Inflammatory macrophage treated with lipopolysaccharide for 4 hours (primary cell): ENCODE measurements around the gene PTPN22.
"Not testable (repeated sequence)": the region's sequence is repeated elsewhere in the genome, so short reads cannot be mapped to it uniquely, and the experiment has no call there.

Source experiments
- DNase-seq: peaks from one replicate; pipeline ENCODE4 v3.0.0-alpha.2; 2020

Gene PTPN22

GRCh38 chr1:113886417-113887401 lies 15.2 kb upstream of the PTPN22 start:
- no peak for DNase-seq

- DNase-seq, result no peak
These were observed 10.1 kb upstream of the PTPN22 start for GRCh38 chr1:113881661-113882060.

- no peak for DNase-seq
These were observed 8.2 kb upstream of the PTPN22 start for GRCh38 chr1:113879739-113880038.

GRCh38 chr1:113876176-113876575 lies 4.7 kb upstream of the PTPN22 start:
- DNase-seq, result no peak

GRCh38 chr1:113875714-113876113 lies 4.2 kb upstream of the PTPN22 start:
- DNase-seq, result no peak

- DNase-seq, result peak; percentile 61
These were observed 2.7 kb upstream of the PTPN22 start for GRCh38 chr1:113874012-113874879.

GRCh38 chr1:113872219-113872935 lies 865 bp upstream of the PTPN22 start:
- peak; percentile 86 for DNase-seq

- no peak for DNase-seq
These were observed 734 bp downstream of the PTPN22 start for GRCh38 chr1:113870778-113871177.

- DNase-seq, result peak; percentile 34
These were observed 3.0 kb downstream of the PTPN22 start for GRCh38 chr1:113868387-113869083.

GRCh38 chr1:113861641-113862040 lies 9.9 kb downstream of the PTPN22 start:
- DNase-seq, result no peak

GRCh38 chr1:113860891-113861290 lies 10.6 kb downstream of the PTPN22 start:
- DNase-seq, result peak; percentile 16

GRCh38 chr1:113859478-113860175 lies 11.9 kb downstream of the PTPN22 start:
- DNase-seq, result peak; percentile 73

GRCh38 chr1:113858982-113859381 lies 12.5 kb downstream of the PTPN22 start:
- no peak for DNase-seq

GRCh38 chr1:113858418-113858817 lies 13.1 kb downstream of the PTPN22 start:
- peak; percentile 13 for DNase-seq

GRCh38 chr1:113857776-113858175 lies 13.7 kb downstream of the PTPN22 start:
- peak; percentile 29 for DNase-seq

GRCh38 chr1:113856401-113856790 lies 15.1 kb downstream of the PTPN22 start:
- no peak for DNase-seq

- DNase-seq, result peak; percentile 54
These were observed 15.7 kb downstream of the PTPN22 start for GRCh38 chr1:113855630-113856400.

GRCh38 chr1:113854234-113854633 lies 17.3 kb downstream of the PTPN22 start:
- DNase-seq, result no peak

- DNase-seq, result not testable (repeated sequence)
These were observed 18.8 kb downstream of the PTPN22 start for GRCh38 chr1:113852694-113853093.

GRCh38 chr1:113850127-113850796 lies 21.2 kb downstream of the PTPN22 start:
- DNase-seq, result no peak
